K562 (cell line): ENCODE data around the gene KNG1. TPM values are rescaled to one million over a fixed set of nuclear protein-coding genes. Genes with fewer than 3 reads are reported as not detected.
A peak's percentile ranks its signal among the peaks of the same experiment; 100 is the strongest.

ENCODE experiments used
- ATAC-seq: fragments of 200-7000 bp; cut with Tn5 transposase; 3 replicates; pipeline ENCODE4 v1.9.1; 2020; ENCODE audit warnings: moderate library complexity
- BruUV-seq: library from RNA; stranded (reverse); fragments of 400-500 nt; replicated peaks from 2 replicates; lab custom pipeline; 2021; lab: Mats Ljungman, UMichigan
- CTCF ChIA-PET: fragments of 300-600 bp; formaldehyde crosslinking; extraction: SDS; loops from one replicate; lab custom pipeline; 2021; ENCODE audit warnings: low intra/inter-chr PET ratio; lab: Yijun Ruan, JAX
- POLR2A ChIA-PET: fragments of 300-600, 350-650 bp; sonication (Branson Sonifier 250); formaldehyde crosslinking; extraction: SDS; loops from one replicate; lab custom pipeline; 2021; ENCODE audit warnings: antibody characterized with exemption, inconsistent platforms; lab: Yijun Ruan, JAX
- DNase-seq, 4 experiments: peaks; one replicate each; pipeline versions ENCODE4 v3.0.0 to v3.0.0-alpha.2; 2011 to 2018; ENCODE audit warnings: low spot score in 3 of 4, mixed read lengths in 3 of 4; ENCODE audit errors: extremely low read depth in 1 of 4
- FAIRE-seq: peaks from 2 replicates; lab custom pipeline; 2011; peaks lifted over from hg19 to GRCh38; lab: Jason Lieb, UNC
- H2AFZ ChIP-seq: 2 replicates; pipeline ENCODE4 v1.6.0; 2011; ENCODE audit warnings: low read depth, low read length, control low read depth, inconsistent platforms
- H3K27ac ChIP-seq: fragments of 200-600 bp; 3 replicates; pipeline ENCODE4 v1.8.0; 2011; ENCODE audit warnings: low read depth, mild to moderate bottlenecking, control low read depth, inconsistent platforms, low read length, moderate library complexity, mixed read lengths; ENCODE audit errors: extremely low read depth
- H3K27me3 ChIP-seq, 2 experiments: fragments of 300-600 bp in 1 of 2; 2 replicates in 1 of 2; 3 replicates in 1 of 2; pipeline versions ENCODE4 v1.6.0 to v1.8.0; 2011; ENCODE audit warnings: inconsistent platforms in 2 of 2, low read length in 2 of 2, mild to moderate bottlenecking in 1 of 2, mixed read lengths in 1 of 2, moderate library complexity in 1 of 2; ENCODE audit not compliant: control insufficient read depth in 2 of 2, insufficient read depth in 2 of 2
- H3K36me3 ChIP-seq: fragments of 300-600 bp; 3 replicates; pipeline ENCODE4 v1.8.0; 2011; ENCODE audit warnings: mild to moderate bottlenecking, low read length, inconsistent platforms; ENCODE audit not compliant: control insufficient read depth, insufficient read depth
- H3K4me1 ChIP-seq, 2 experiments: fragments of 200-600 bp in 1 of 2; replicated peaks in 1 of 2; 2 replicates in 1 of 2; 3 replicates in 1 of 2; pipeline versions ENCODE4 v1.5.1 to v1.8.0; 2011; ENCODE audit warnings: inconsistent platforms in 2 of 2, low read length in 2 of 2, mild to moderate bottlenecking in 1 of 2, mixed read lengths in 1 of 2, moderate library complexity in 1 of 2; ENCODE audit not compliant: control insufficient read depth in 2 of 2, insufficient read depth in 2 of 2
- H3K4me2 ChIP-seq: 2 replicates; pipeline ENCODE4 v1.6.1; 2011; ENCODE audit warnings: low read length, control low read depth, inconsistent platforms, mixed read lengths; ENCODE audit not compliant: insufficient read depth
- H3K4me3 ChIP-seq: fragments of 200-600 bp; sonication (generic), shearing (Covaris generic); 2 replicates; pipeline ENCODE4 v1.5.1; 2016; ENCODE audit warnings: control low read depth, inconsistent platforms
- H3K79me2 ChIP-seq: fragments of 200-600 bp; 3 replicates; pipeline ENCODE4 v1.8.0; 2011; ENCODE audit warnings: low read length, inconsistent platforms; ENCODE audit not compliant: control insufficient read depth, insufficient read depth
- H3K9ac ChIP-seq, 2 experiments: 2 replicates each; pipeline versions ENCODE4 v1.6.0 to v1.6.1; 2011; ENCODE audit warnings: low read depth in 2 of 2, low read length in 2 of 2, control low read depth in 1 of 2, inconsistent platforms in 1 of 2, mild to moderate bottlenecking in 1 of 2, mixed read lengths in 1 of 2; ENCODE audit not compliant: insufficient read depth in 1 of 2
- H3K9me1 ChIP-seq: one replicate; pipeline ENCODE4 v1.6.0; 2011; ENCODE audit warnings: inconsistent platforms, mild to moderate bottlenecking, low read length, moderate library complexity; ENCODE audit not compliant: control insufficient read depth, insufficient read depth
- H3K9me3 ChIP-seq: replicated peaks from 2 replicates; pipeline ENCODE4 v1.5.1; 2011; ENCODE audit warnings: low read depth, low read length, inconsistent platforms; ENCODE audit not compliant: control insufficient read depth, insufficient read depth
- H4K20me1 ChIP-seq: replicated peaks from 2 replicates; pipeline ENCODE4 v1.6.1; 2011; ENCODE audit warnings: low read length, inconsistent platforms, mixed read lengths; ENCODE audit not compliant: control insufficient read depth, insufficient read depth
- CBX1 ChIP-seq: sonication (generic); IDR thresholded peaks from 2 replicates; pipeline ENCODE4 v1.6.1; 2016; ENCODE audit warnings: antibody characterized with exemption, low read depth, mild to moderate bottlenecking
- DDX20 ChIP-seq: fragments of 450-650 bp; IDR thresholded peaks from 2 replicates; pipeline ENCODE4 v1.6.1; 2016; ENCODE audit warnings: missing genetic modification characterization, low read depth, mild to moderate bottlenecking, missing compliant biosample characterization, moderate library complexity
- ELF2 ChIP-seq: fragments of 250-450 bp; sonication (Bioruptor Pico); IDR thresholded peaks from 2 replicates; pipeline ENCODE4 v1.5.0; 2021; ENCODE audit warnings: mild to moderate bottlenecking
- GABPA ChIP-seq: fragments of 200-800 bp; sonication (Bioruptor generic); conservative IDR thresholded peaks from 2 replicates; pipeline ENCODE4 v1.6.1; 2016; ENCODE audit warnings: low read depth, missing genetic modification characterization, missing compliant biosample characterization
- GATAD2A ChIP-seq: fragments of 450-650 bp; IDR thresholded peaks from 2 replicates; pipeline ENCODE4 v1.6.1; 2017
- HMGN3 ChIP-seq: IDR thresholded peaks from 2 replicates; pipeline ENCODE4 v1.6.1; 2011; ENCODE audit warnings: borderline replicate concordance, low read depth, mild to moderate bottlenecking, mixed read lengths, low read length; ENCODE audit not compliant: insufficient read length; ENCODE audit errors: extremely low read depth
- ILF3 ChIP-seq: fragments of 450-650 bp; IDR thresholded peaks from 2 replicates; pipeline ENCODE4 v1.6.1; 2018; ENCODE audit warnings: antibody characterized with exemption, mild to moderate bottlenecking, moderate library complexity, borderline replicate concordance
- MIER1 ChIP-seq: fragments of 450-650 bp; IDR thresholded peaks from 2 replicates; pipeline ENCODE4 v1.6.1; 2016; ENCODE audit warnings: antibody characterized with exemption, mild to moderate bottlenecking, low read depth
- NR2C2 ChIP-seq, 2 experiments: fragments of 200-800 bp in 1 of 2; sonication (Bioruptor generic) in 1 of 2; sonication (generic) in 1 of 2; formaldehyde crosslinking in 1 of 2; IDR thresholded peaks; 2 replicates each; pipeline versions ENCODE4 v1.6.1 to v1.8.0; 2016 to 2022; ENCODE audit warnings: mild to moderate bottlenecking in 1 of 2, missing compliant biosample characterization in 1 of 2, missing genetic modification characterization in 1 of 2, missing genetic modification reagents in 1 of 2
- RNF2 ChIP-seq: sonication (generic); IDR thresholded peaks from 2 replicates; pipeline ENCODE4 v1.6.1; 2016
- SAP30 ChIP-seq: fragments of 200-600 bp; sonication (generic); IDR thresholded peaks from 2 replicates; pipeline ENCODE4 v1.6.1; 2012; ENCODE audit warnings: borderline replicate concordance, low read depth, mild to moderate bottlenecking, moderate library complexity, low read length, control low read depth, inconsistent platforms; ENCODE audit not compliant: insufficient read depth, poor library complexity, severe bottlenecking
- SIN3A ChIP-seq, 2 experiments: fragments of 150-350 bp in 1 of 2; IDR thresholded peaks; 2 replicates each; pipeline ENCODE4 v1.6.1; 2011 to 2016; ENCODE audit warnings: borderline replicate concordance in 2 of 2, low read depth in 2 of 2, low read length in 2 of 2, mild to moderate bottlenecking in 2 of 2, moderate library complexity in 2 of 2; ENCODE audit not compliant: control insufficient read depth in 1 of 2
- SMAD2 ChIP-seq: fragments of 150-350 bp; IDR thresholded peaks from 2 replicates; pipeline ENCODE4 v1.6.1; 2014; ENCODE audit warnings: low read depth, mild to moderate bottlenecking, low read length
- SREBF1 ChIP-seq: fragments of 150-350 bp; IDR thresholded peaks from 2 replicates; pipeline ENCODE4 v1.6.1; 2014; ENCODE audit warnings: antibody characterized with exemption, low read depth, low read length, borderline replicate concordance
- SRSF1 ChIP-seq: fragments of 200-400 bp; formaldehyde crosslinking; IDR thresholded peaks from 2 replicates; pipeline ENCODE4 v1.6.1; 2017; ENCODE audit warnings: mild to moderate bottlenecking, low read depth, low read length, moderate library complexity
- STAT5B ChIP-seq: fragments of 250-450 bp; sonication (Bioruptor Pico); IDR thresholded peaks from 2 replicates; pipeline ENCODE4 v1.8.0; 2021; ENCODE audit warnings: mild to moderate bottlenecking, inconsistent platforms
- ZNF224 ChIP-seq: sonication (generic); formaldehyde crosslinking; IDR thresholded peaks from 2 replicates; pipeline ENCODE4 v1.8.0; 2022; ENCODE audit warnings: mild to moderate bottlenecking, missing genetic modification reagents
- WGBS: fragments of 100-300 bp; shearing (Covaris generic); methylation state at CpG from one replicate; pipeline ENCODE4 v1.1.6; 2016; ENCODE audit warnings: low coverage, mixed read lengths; ENCODE audit not compliant: insufficient coverage; ENCODE audit errors: missing lambda C conversion rate; 5-methylcytosine and 5-hydroxymethylcytosine counted together
- in situ Hi-C: fragments of 300-500 bp; cut with MboI; formaldehyde crosslinking; loops from 4 replicates; pipeline ENCODE4 v1.15.0; 2018; ENCODE audit warnings: inconsistent platforms, mixed read lengths
- intact Hi-C: fragments of 100-400 bp; cut with micrococcal nuclease; formaldehyde crosslinking; loops from 2 replicates; pipeline ENCODE4 v1.14.2; 2022
- polyA plus RNA-seq, 8 experiments: library from polyadenylated mRNA; depleted of rRNA in 4 of 8; stranded (reverse) in 5 of 8; unstranded in 3 of 8; fragments of >200 nt; fragmentation: Nextera tagmentation in 2 of 8; fragmentation: Illumina TruSeq in 1 of 8; extraction: Ambion mirVana in 2 of 8; extraction: Trizol in 1 of 8; gene quantifications; 2 replicates each; pipeline versions ENCODE4 v1.2.1 to v1.2.3, GENCODE V29; 2011 to 2014; ENCODE audit warnings: inconsistent platforms in 1 of 8, missing spikeins in 1 of 8
- total RNA-seq, 7 experiments: library from RNA; depleted of rRNA in 6 of 7; stranded (reverse); fragments of >200 nt in 6 of 7; fragmentation: Illumina TruSeq in 2 of 7; extraction: Trizol in 2 of 7; gene quantifications; 2 replicates each; pipeline versions ENCODE4 v1.2.1 to v1.2.3, GENCODE V29; 2011 to 2021; ENCODE audit warnings: low replicate concordance in 1 of 7
- TF ChIP-seq, protein P1 (sequence below): sonication (generic); formaldehyde crosslinking; IDR thresholded peaks from 2 replicates; pipeline ENCODE4 v1.8.0; 2022; ENCODE audit warnings: missing genetic modification reagents, mild to moderate bottlenecking, borderline replicate concordance
- TF ChIP-seq, protein P2 (sequence below): fragments of 150-350 bp; conservative IDR thresholded peaks from 2 replicates; pipeline ENCODE4 v1.6.1; 2014; ENCODE audit warnings: low read length

Gene KNG1
- total and polyA plus RNA-seq, 9 of the 15 experiments (the other 6 are each of a cell fraction or from before 2014, with no cell fraction given) = 0.09 TPM; not detected in 8

DNA sequence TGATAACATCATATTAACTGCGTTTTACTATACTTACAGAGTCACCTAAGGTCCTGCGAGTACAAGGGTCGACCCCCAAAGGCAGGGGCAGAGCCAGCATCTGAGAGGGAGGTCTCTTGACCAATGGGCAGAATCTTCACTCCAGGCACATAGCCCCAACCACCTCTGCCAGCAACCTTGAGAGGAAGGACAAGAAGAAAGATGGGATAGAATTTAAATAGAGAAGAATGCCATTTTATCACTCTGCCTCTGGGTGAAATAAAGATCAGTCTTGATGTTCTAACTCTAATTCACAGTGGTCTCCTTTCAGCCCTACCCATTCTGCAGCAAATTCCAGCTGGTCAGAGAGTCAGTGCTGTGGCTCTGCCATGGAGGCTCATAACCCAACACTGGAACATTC, 26.5 kb downstream of the KNG1 start (continued):
- no peak for TF ChIP-seq SAP30
- TF ChIP-seq NR2C2 (CRISPR knock-in tag; IDR thresholded peaks at IDR 0.05) = no peak
- TF ChIP-seq NR2C2 (tag; IDR thresholded peaks at IDR 0.05) = no peak
- no peak for TF ChIP-seq DDX20
- no peak for TF ChIP-seq GATAD2A
- TF ChIP-seq SREBF1 = no peak
- no peak for TF ChIP-seq RNF2
- TF ChIP-seq ZNF224 (CRISPR knock-in tag) = no peak

DNA sequence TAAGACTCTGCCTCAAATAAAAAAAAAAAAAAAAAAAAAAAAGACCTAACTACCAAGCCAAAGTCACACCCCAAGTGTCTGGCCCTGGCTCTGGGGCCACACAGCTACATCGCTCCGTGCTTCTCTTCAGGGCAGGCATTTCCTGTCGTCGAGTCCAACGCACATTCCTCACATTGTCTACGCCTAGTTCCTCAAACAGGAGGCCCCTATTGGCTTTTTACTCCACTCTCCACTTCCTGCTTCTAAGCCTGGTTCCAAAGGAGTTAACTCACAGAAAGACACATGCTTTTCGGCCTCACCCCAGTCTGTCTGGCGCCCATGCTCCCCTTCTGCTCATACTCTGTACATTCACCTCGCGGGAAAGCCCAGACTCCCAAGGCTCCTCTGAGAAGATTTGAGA, 28.8 kb downstream of the KNG1 start:
- ATAC-seq (peak; percentile 94), FAIRE-seq (no peak), DNase-seq (peak in 2 of 4 experiments; percentile 41 to 43)
- Histone ChIP-seq H4K20me1 (no peaks in the 10 kb centered on the region), H3K36me3 (no peaks in the 10 kb centered on the region), H3K4me3 (no peak overlapping the region), H3K27me3 (peaks cover 6 to 20% of the 10 kb centered on the region in 2 experiments; a peak in 4 of 5 replicates), H3K4me2 (no peak overlapping the region), H3K79me2 (no peaks in the 10 kb centered on the region), H3K4me1 (peaks cover 3 to 5% of the 10 kb centered on the region in 2 experiments; a peak in 3 of 5 replicates), H3K27ac (no peak overlapping the region), H3K9me1 (no peaks in the 10 kb centered on the region), H2AFZ (peak overlapping the region; percentile 94), H3K9ac (peak overlapping the region in 1 of 2 experiments; percentile 17; a peak in 1 of 4 replicates), H3K9me3 (no peaks in the 10 kb centered on the region)
- no TSS peak for BruUV-seq
- intact Hi-C loops = no loop called here
- in situ Hi-C loops = no loop called here
- WGBS = 27% methylated on average over 7 of the region's 10 CpGs
- CTCF ChIA-PET = no interaction called here
- POLR2A ChIA-PET = interaction anchor here (0.6 to 1.5 kb wide), 2 partner anchors 37 to 342 kb away, joined by 3 to 5 read pairs; partner anchors contain the start of gene EIF4A2
- TF ChIP-seq CBX1 = peak; percentile 32; the same call in 1 of the 2 replicates
- TF ChIP-seq ELF2 (CRISPR knock-in tag) = no peak
- TF ChIP-seq, protein P1, sequence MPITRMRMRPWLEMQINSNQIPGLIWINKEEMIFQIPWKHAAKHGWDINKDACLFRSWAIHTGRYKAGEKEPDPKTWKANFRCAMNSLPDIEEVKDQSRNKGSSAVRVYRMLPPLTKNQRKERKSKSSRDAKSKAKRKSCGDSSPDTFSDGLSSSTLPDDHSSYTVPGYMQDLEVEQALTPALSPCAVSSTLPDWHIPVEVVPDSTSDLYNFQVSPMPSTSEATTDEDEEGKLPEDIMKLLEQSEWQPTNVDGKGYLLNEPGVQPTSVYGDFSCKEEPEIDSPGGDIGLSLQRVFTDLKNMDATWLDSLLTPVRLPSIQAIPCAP (CRISPR knock-in tag) = no peak
- TF ChIP-seq, protein P2, sequence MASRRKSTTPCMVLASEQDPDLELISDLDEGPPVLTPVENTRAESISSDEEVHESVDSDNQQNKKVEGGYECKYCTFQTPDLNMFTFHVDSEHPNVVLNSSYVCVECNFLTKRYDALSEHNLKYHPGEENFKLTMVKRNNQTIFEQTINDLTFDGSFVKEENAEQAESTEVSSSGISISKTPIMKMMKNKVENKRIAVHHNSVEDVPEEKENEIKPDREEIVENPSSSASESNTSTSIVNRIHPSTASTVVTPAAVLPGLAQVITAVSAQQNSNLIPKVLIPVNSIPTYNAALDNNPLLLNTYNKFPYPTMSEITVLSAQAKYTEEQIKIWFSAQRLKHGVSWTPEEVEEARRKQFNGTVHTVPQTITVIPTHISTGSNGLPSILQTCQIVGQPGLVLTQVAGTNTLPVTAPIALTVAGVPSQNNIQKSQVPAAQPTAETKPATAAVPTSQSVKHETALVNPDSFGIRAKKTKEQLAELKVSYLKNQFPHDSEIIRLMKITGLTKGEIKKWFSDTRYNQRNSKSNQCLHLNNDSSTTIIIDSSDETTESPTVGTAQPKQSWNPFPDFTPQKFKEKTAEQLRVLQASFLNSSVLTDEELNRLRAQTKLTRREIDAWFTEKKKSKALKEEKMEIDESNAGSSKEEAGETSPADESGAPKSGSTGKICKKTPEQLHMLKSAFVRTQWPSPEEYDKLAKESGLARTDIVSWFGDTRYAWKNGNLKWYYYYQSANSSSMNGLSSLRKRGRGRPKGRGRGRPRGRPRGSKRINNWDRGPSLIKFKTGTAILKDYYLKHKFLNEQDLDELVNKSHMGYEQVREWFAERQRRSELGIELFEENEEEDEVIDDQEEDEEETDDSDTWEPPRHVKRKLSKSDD = no peak
- TF ChIP-seq SMAD2 = no peak
- TF ChIP-seq STAT5B (CRISPR knock-in tag) = no peak
- TF ChIP-seq HMGN3 = no peak
- no peak for TF ChIP-seq SIN3A (IDR thresholded peaks at IDR 0.05; ENCODE audit: borderline replicate concordance in 2 of 2, control insufficient read depth in 1 of 2, low read depth in 2 of 2, low read length in 2 of 2)
- no peak for TF ChIP-seq MIER1
- TF ChIP-seq GABPA = peak; percentile 38
- no peak for TF ChIP-seq ILF3
- no peak for TF ChIP-seq SRSF1
